NCI-H1417 treated with DMSO at 0.1 percent for 48 hours (cell line): ENCODE data around the gene ITGAV.

Experiments used
- DNase-seq: peaks from one replicate; lab custom pipeline; 2025; lab: John Stamatoyannopoulos, UW

Gene ITGAV

GRCh38 chr2:186718122-186718521 is 128.3 kb downstream of the ITGAV start:
- DNase-seq: no peak

GRCh38 chr2:186718903-186719302 is 129.0 kb downstream of the ITGAV start:
- DNase-seq: no peak

- no peak for DNase-seq
These were observed 132.1 kb downstream of the ITGAV start for GRCh38 chr2:186721956-186722355.

GRCh38 chr2:186724736-186725135 is 134.9 kb downstream of the ITGAV start:
- no peak for DNase-seq

GRCh38 chr2:186725783-186726182 is 135.9 kb downstream of the ITGAV start:
- no peak for DNase-seq

- no peak for DNase-seq
These were observed 137.1 kb downstream of the ITGAV start for GRCh38 chr2:186726938-186727337.

- DNase-seq: no peak
These were observed 138.8 kb downstream of the ITGAV start for GRCh38 chr2:186728631-186729030.
